Testis (tissue), 3 donors: ENCODE data around the gene SP140. TPM values are rescaled to one million over a fixed set of nuclear protein-coding genes. Genes with fewer than 3 reads are reported as not detected.
A peak's percentile ranks its signal among the peaks of the same experiment; 100 is the strongest.

ENCODE experiments used
- DNase-seq: peaks from one replicate; pipeline ENCODE4 v3.0.0-alpha.2; 2019
- H3K27ac ChIP-seq, 2 donors: fragments of 200-600 bp; sonication (generic); one replicate each; pipeline ENCODE4 v1.5.1; 2019
- H3K27me3 ChIP-seq: fragments of 200-600 bp; sonication (generic); one replicate; pipeline ENCODE4 v1.5.1; 2019
- H3K36me3 ChIP-seq: fragments of 200-600 bp; sonication (generic); one replicate; pipeline ENCODE4 v1.5.1; 2017; ENCODE audit warnings: low read depth; ENCODE audit errors: missing control alignments
- H3K4me1 ChIP-seq: fragments of 200-600 bp; sonication (generic); one replicate; pipeline ENCODE4 v1.5.1; 2019
- H3K4me3 ChIP-seq, 2 donors: fragments of 200-600 bp; sonication (generic); one replicate each; pipeline ENCODE4 v1.5.1; 2017 to 2019
- H3K9me3 ChIP-seq: fragments of 200-600 bp; sonication (generic); one replicate; pipeline ENCODE4 v1.5.1; 2017
- POLR2A ChIP-seq: fragments of 450-650 bp; IDR thresholded peaks from one replicate; pipeline ENCODE4 v1.6.1; 2017; ENCODE audit warnings: antibody characterized with exemption, mild to moderate bottlenecking, moderate library complexity
- WGBS, 2 donors: methylation state at CpG; one replicate each; pipeline ENCODE4 v1.1.5; 2018; 5-methylcytosine and 5-hydroxymethylcytosine counted together
- intact Hi-C: fragments of 100-400 bp; cut with DNase I; formaldehyde crosslinking; loops from one replicate; pipeline ENCODE4 v1.15.1; 2023; ENCODE audit warnings: low total_unique reads
- polyA plus RNA-seq: library from polyadenylated mRNA; stranded (reverse); fragments of 350-450 nt; fragmentation: Illumina TruSeq; extraction: RNeasy Lipid Tissue Mini Kit (QIAGEN cat#74804); gene quantifications from one replicate; pipeline ENCODE4 v1.2.3, GENCODE V29; 2014; ENCODE audit warnings: low read depth, low replicate concordance; ENCODE audit not compliant: insufficient read depth
- total RNA-seq, 2 donors: library from RNA; depleted of rRNA; stranded (reverse); fragments of >200 nt; gene quantifications; one replicate each; pipeline ENCODE4 v1.2.3, GENCODE V29; 2016
- TF ChIP-seq, protein P1 (sequence below), 3 experiments: fragments of 450-650 bp in 2 of 3; fragments of 200-600 bp in 1 of 3; sonication (generic) in 1 of 3; IDR thresholded peaks; one replicate each; pipeline ENCODE4 v1.5.1; 2016 to 2019; ENCODE audit warnings: antibody characterized with exemption in 3 of 3, mild to moderate bottlenecking in 2 of 3, moderate library complexity in 1 of 3

Gene SP140
- total and polyA plus RNA-seq, 3 donors from 2014 or later: 2.0 to 7.2 (median 4.8) TPM

DNA sequence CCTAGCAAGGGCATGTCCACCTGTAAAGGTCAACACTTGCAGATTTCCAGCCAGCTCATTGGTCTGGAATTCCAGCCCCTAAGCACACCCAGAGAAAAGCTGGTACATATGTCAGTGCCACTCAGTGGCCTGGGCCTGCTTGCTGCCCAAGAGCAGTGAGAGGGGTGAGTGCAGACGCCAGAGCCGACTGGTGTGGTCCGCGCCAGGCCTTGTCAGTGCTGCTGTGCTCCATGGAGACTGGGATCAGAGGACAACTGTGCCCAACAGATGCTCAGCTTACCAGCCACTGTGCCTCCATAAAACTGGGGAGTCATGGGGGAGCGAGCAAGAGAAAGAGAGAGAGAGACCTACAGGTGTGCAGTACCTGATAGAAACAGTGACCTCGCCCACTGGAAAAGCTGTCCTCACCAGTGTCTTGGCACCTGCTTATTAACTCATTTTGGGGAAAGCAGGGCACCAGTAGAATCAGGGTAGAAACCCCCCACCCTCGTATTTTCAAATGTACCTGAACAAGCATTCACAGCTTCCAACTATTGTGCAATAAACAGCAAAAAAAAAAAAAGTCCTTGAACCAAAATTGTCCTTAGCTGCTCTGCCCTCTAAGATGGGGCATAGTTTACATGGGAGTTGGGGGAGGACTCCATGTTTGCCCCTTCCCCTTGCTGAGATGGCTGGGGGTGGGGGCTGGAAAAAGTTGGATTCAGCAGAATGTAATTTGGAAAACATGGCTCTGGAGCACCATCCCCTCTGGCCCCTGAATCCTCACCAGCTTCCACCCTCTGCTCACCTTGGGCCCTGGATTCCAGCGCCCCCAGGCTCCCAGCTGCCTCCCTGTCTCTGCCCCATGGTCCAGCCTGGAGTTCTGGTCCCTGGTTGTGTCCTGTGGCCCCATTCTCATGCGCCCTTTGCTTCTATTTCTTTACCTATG, 100.0 kb downstream of the SP140 start:
- DNase-seq: no peak
- Histone ChIP-seq H3K27me3 (no peaks in the 10 kb centered on the region), H3K9me3 (no peaks in the 10 kb centered on the region), H3K27ac (no peak overlapping the region), H3K4me1 (peaks cover 3% of the 10 kb centered on the region), H3K36me3 (no peaks in the 10 kb centered on the region), H3K4me3 (no peak overlapping the region)
- WGBS, 2 donors: 92 to 95% methylated on average over 4 to 9 of the region's 9 CpGs
- TF ChIP-seq, protein P1, sequence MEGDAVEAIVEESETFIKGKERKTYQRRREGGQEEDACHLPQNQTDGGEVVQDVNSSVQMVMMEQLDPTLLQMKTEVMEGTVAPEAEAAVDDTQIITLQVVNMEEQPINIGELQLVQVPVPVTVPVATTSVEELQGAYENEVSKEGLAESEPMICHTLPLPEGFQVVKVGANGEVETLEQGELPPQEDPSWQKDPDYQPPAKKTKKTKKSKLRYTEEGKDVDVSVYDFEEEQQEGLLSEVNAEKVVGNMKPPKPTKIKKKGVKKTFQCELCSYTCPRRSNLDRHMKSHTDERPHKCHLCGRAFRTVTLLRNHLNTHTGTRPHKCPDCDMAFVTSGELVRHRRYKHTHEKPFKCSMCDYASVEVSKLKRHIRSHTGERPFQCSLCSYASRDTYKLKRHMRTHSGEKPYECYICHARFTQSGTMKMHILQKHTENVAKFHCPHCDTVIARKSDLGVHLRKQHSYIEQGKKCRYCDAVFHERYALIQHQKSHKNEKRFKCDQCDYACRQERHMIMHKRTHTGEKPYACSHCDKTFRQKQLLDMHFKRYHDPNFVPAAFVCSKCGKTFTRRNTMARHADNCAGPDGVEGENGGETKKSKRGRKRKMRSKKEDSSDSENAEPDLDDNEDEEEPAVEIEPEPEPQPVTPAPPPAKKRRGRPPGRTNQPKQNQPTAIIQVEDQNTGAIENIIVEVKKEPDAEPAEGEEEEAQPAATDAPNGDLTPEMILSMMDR (IDR thresholded peaks at IDR 0.05): no peak
- no peak for TF ChIP-seq POLR2A
- intact Hi-C loops: no loop called here

DNA sequence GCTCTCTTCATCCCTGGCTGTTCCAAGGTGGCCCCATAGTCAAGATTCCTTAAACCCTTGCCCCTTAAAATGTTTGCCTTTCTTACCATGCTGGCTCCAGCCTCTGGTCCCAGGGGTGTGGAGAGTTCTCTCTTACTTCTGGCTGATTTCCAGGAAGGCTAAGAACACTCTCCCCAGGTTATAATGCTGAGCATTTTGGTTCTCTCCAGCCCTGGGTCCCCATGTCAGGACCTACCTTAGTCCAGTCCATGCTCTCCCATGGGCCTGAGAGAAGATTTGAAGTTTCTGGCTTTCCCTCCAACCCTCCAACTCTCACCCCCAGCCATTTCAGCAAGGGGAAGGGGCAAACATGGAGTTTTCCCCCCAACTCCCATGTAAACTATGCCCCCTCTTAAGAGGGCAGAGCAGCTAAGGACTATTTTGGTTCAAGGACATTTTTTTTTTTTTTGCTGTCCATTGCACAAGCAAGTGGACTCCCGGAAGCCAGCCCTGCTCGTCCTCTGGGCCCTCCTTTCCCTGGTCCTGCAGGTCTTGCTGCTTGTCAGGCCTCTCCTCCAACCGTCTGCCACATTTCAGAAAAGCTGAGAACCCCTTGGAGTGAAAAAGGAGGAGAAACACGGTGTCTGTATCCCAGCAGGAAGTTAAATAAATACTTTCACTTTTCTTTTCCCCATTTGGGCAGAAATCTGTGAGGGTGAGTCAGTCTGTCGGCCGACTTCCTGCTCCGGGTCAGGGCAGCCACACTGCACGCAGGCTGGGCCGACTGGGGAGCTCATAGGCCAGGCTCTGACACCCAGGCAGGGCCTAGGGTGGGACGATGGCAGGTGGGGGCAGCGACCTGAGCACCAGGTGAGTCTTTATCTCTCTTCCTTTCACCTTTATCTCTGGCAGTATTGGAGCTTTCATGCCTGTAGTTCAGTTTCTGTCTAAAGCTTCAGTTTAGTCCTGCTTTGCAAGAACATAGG, 101.2 kb downstream of the SP140 start, which contains the start of gene SP140L:
Gene SP140L (plus strand): TSS at position 741 of the 965 bp plus-strand sequence. CDS start 77 bp downstream, at position 818.
- Histone ChIP-seq H3K36me3 (no peaks in the 10 kb centered on the region), H3K4me3 (peak within 1 kb of the TSS; percentile 43 to 47), H3K27me3 (no peaks in the 10 kb centered on the region), H3K9me3 (no peaks in the 10 kb centered on the region), H3K4me1 (peaks cover 3% of the 10 kb centered on the region), H3K27ac (peak within 1 kb of the TSS in 1 of 2 donors; percentile 69)
- WGBS, 2 donors: 35 to 45% methylated on average over 11 of the region's 11 CpGs
- peak; percentile 67 for DNase-seq
- intact Hi-C loops: no loop called here
- TF ChIP-seq, protein P1 (IDR thresholded peaks at IDR 0.05): no peak
- no peak for TF ChIP-seq POLR2A

DNA sequence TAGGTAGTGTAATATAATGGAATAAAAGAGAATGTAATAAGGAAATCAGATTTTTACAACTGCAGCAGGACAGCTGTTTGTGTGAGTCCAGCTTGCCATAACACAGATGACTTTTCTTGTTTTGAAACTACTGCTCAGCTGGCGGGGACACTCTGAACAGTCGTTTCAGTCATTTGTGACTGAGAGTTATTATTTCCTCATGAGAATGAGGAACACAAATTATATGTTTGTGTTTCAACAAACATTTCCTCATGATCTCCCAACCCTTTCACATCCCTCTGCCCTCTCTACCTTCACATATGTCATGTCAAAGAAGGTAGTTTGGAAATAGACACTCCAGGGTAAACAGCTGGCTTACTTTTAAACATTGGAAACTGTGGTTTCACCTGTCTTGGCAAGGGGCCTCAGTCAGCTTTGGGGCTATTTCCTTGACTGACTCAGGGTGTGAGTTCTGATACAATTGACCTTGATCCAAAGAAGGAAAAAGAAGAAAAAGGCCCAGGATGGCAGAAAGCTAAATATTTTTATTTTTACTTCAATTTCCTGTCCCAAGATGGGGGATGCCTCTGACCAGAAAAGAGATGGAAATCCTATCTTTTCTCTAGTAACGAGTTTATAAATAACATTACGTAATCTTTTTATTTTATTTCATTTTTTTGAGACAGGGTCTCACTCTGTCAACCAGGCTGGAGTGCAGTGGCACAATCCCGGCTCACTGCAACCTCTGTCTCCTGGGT, 102.0 kb downstream of the SP140 start:
- no peak for TF ChIP-seq POLR2A
- TF ChIP-seq, protein P1 (IDR thresholded peaks at IDR 0.05): no peak
- H3K4me1 ChIP-seq: peaks cover 3% of the 10 kb centered on the region
- 72 to 76% methylated on average over 5 of the region's 5 CpGs for WGBS, 2 donors
- H3K27ac ChIP-seq: no peak overlapping the region
- intact Hi-C loops: no loop called here
- H3K27me3 ChIP-seq: no peaks in the 10 kb centered on the region
- no peaks in the 10 kb centered on the region for H3K36me3 ChIP-seq
- peak overlapping the region; percentile 43 to 47 for H3K4me3 ChIP-seq
- DNase-seq: no peak
- no peaks in the 10 kb centered on the region for H3K9me3 ChIP-seq

DNA sequence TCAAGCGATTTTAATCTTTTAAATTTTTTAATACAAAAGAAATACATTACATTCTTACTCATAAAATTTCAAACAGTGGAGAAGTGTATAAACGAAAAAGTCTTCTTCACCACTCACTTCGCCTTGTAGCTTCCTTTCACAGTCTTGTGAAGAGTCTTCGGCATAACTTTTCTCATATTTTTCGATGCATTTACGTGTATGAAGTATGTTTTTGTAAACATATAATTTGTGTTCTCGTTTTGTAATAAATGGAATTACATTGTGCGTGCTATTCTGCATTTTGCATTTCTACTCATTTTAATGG, 102.6 kb downstream of the SP140 start:
- no peak for TF ChIP-seq POLR2A
- TF ChIP-seq, protein P1 (IDR thresholded peaks at IDR 0.05): no peak
- 94 to 96% methylated on average over 8 of the region's 8 CpGs for WGBS, 2 donors
- Histone ChIP-seq H3K27me3 (no peaks in the 10 kb centered on the region), H3K9me3 (no peaks in the 10 kb centered on the region), H3K4me1 (peaks cover 3% of the 10 kb centered on the region), H3K4me3 (no peak overlapping the region), H3K27ac (no peak overlapping the region), H3K36me3 (no peaks in the 10 kb centered on the region)
- intact Hi-C loops: no loop called here
- DNase-seq: no peak
